NOMO-1 treated with dmso at 0.1 percent for 144 hours (cell line): ENCODE data around the gene SHISAL2A.
"Not testable (repeated sequence)": the region's sequence is repeated elsewhere in the genome, so short reads cannot be mapped to it uniquely, and the experiment has no call there.

Source experiments
- DNase-seq: peaks from one replicate; lab custom pipeline; 2025; ENCODE audit not compliant: unreplicated experiment; lab: John Stamatoyannopoulos, UW

Gene SHISAL2A

DNA sequence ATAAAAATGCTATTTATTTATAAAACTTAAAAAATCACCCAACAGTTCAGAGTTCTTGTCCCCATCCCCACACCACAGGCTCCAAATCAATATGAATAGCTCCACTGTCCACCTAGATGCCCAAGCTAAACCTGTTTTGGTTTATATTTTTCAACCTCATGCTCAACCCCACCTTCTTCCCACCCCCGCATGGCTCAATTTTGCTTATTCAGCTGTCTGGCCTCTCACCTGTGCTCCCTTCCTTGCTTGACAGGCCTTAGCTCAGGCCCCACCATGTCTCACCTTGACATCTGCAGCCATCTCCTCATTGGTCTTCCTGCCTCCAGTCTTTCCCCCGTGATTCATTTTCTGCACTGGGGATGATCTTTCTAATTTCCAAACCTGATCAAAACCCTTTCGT is 47.4 kb downstream of the SHISAL2A start:
- no peak for DNase-seq

DNA sequence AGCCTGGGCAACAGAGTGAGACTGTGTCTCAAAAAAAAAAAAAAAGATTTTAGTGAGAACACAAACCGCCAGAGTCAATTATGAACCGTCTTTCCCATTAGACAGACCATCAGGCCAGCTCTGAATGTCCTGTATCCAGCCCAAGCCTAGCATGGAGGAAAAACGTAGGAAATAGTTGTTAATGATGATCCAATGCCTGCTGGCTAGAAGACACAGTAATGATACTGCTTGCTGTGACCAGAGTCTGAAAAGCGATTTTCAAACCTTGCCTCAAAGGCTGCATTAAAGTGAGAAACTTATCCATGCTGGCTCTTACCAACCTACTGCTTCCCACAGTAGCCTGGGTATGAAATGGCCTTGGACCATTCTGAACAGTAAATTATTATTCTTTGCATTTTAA is 48.2 kb downstream of the SHISAL2A start:
- DNase-seq, result no peak

DNA sequence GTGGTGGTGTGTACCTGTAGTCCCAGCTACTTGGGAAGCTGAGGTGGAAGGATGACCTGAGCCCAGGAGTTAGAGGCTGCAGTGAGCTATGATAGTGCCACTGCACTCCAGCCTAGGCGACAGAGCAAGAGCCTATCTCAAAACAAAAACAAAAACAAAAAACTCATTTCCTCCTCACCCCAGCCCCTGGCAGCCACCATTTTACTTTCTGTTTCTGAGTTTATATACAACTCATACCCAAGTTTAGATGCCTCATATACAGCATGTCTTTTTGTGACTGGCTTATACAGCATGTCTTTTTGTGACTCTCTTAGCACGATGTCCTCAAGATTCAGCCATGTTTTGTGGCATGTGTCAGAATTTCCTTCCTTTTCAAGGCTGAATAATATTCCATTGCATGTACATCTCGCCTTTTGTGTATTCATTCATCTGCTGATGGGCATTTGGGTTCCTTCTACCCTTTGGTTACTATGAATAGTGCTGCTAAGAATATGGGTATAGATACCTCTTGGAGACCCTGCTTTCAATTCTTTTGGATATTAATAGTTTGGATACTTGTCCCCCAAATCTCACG is 50.5 kb downstream of the SHISAL2A start:
- DNase-seq, result no peak

DNA sequence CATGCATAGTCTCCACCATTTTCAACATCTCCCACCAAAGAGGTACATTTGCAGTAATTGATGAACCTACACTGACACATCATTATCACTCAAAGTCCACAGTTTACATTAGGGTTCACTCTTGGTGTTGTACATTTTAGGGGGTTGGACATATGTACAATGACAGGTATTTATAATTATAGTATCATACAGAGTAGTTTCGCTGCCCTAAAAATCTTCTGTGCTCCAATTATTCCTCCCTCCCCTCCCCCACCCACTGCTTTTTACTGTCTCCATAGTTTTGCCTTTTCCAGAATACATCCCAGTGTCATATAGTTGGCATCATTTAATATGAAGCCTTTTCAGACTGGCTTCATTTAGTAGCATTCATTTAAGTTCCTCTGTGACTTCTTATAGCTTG is 51.6 kb downstream of the SHISAL2A start:
- DNase-seq, result no peak

DNA sequence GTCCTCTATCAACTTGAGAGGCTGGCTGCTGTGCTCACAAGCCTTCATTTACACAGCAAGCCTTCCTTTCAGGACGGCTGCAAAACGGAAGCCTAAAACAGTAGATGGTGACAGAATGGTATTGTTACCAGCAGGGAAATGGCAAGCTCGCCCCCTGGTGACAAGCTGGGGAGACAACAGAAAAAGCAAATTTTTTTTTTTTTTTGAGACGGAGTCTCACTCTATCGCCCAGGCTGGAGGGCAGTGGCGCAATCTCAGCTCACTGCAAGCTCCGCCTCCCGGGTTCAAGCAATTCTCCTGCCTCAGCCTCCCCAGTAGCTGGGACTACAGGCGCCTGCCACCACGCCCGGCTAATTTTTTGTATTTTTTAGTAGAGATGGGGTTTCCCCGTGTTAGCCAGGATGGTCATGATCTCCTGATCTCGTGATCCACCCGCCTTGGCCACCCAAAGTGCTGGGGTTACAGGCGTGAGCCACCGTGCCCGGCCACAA is 53.3 kb downstream of the SHISAL2A start:
- peak; percentile 73 for DNase-seq

DNA sequence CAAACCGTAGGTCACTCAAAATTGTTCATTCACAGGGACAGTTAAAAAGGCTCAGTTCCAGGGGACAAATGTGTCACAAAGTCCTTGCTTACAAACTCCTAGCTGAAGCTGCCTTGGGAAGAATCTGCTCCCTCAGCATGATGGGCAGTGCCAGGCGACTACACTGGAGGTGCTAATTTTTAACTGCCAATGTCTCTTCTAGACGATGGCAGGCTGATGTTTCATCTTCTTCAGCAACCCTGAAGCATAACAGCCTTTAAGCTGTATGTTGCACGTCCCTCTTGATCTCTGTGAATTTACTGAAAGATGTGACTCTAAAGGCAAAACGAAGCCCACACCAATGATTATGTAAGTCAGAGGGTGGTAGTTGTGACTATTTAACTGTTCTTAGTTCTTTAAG is 53.9 kb downstream of the SHISAL2A start:
- no peak for DNase-seq

DNA sequence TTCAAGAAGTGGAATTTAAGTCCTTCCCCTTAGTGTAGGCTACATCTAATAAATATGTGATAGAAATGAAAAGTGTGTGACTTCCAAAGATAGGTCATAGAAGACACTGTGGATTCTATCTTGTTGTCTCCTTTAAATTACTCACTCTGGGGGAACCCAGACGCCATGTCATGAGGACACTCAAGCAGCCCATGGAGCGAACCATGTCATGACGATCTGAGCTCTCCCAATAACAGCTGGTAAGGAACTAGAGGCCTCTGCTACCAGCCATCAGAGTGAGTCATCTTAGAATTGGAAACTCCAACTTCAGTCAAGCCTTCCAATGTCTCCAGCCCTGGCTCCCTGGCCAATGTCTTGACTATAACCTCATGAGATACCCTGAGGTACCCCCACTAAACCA is 58.9 kb downstream of the SHISAL2A start:
- DNase-seq, result no peak

DNA sequence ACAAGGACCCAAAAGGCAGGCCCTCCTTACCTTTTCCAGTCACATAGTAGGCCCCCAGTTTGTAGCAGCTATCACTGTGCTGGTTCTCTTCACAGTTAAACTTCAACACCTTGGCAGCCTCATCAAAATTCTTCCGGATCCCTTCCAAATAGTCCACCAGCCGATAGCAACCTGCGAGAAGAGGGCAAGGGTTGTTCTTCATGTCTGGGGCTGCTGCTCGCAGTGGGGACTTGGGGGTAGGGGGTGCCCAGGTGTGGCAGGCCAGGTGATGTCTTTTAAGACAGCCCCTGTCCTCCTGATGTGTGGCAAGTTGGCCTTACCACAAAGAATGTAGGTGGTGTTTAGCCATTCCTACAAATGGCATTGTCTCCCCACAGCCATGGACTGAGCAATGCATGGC is 59.7 kb downstream of the SHISAL2A start:
- no peak for DNase-seq

DNA sequence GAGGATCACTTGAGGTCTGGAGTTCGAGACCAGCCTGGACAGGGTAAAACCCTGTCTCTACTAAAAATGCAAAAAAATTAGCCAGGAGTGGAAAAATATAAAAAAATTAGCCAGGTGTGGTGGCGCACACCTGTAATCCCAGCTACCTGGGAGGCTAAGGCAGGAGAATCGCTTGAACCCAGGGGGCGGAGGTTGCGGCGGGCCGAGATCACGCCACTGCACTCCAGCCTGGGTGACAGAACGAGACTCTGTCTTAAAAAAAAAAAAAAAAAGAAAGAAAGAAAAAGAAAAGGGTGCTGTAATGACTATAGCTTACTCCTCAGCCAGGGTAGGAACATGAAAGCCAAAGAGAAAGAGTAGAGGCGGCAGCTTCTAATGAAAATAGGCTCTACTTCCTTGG is 60.4 kb downstream of the SHISAL2A start:
- DNase-seq, result not testable (repeated sequence)

DNA sequence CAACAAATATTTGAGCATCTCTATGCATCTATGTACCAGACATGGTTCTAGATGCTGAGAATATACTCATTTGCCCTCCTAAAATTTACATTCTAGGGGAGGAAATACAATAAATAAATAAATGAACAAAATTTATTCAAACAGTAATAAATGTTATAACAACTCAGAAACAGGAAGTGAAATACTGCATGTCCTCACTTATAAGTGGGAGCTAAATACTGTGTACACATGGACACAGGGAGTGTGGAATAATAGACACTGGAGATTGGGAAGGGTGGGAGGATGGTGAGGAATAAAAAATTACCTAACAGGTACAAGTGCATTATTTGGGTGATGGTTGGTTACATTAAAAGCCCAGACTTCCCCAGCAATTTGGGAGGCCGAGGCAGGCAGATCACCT is 60.9 kb downstream of the SHISAL2A start:
- no peak for DNase-seq

DNA sequence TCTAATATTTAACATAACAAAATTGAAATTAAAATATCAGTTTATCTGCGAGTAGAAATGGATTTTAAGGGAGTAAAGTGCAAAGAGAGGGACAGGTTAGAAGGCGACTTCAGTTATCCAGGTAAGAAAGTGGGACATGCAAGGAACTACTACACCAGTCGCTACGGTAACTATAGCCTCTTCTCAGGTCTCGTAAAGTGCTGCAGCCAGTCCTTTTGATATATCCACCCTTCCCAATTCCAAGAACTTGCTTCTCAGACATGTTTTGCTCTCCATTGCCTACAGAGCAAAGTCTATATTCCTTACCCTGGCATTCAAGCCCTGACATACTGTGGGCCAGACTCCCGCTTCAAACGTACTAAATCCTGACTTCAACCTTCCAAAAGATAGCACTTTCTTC is 62.7 kb downstream of the SHISAL2A start:
- no peak for DNase-seq

DNA sequence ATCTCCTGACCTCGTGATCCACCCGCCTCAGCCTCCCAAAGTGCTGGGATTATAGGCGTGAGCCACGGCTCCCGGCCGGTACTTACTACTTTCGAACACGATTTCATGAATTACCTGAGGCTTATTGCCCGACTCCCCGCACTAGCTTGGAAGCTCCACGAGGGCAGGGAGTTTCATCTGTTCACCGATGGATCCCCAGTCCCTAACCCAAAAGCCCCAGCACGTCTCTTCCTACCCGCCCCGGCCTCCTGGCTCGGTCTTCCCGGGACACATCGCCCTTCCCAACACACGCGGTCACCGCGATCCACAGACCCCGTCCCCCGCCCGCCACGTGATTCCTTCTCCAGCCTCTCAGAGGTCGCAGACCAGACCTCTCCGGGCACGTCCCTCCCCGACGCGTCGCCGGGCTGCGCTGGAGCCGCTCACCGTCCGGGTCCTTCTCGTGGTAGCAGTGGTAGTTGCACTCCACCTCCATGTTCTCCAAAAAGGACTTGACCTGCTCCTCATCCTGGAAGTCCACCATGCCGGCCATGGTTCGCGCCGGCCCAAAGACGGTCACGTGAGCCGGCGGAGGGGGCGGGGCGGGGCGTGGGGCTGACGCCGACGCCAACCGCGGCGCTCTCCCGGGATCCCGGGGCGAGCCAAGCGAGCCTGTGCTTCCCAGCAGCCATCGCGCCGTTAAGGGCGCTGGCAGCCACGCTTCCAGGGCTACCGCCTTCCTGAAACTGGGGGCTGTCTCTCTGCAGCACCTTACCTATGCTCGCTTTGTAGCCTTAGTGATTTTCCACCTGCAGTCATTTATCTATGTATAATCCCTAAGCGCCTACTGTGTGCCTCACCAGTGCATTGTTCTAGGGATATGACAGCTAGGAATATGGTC is 65.1 kb downstream of the SHISAL2A start, which contains the start of gene COA7:
Gene COA7, minus strand, starts transcription at position 553 of the 880 bp plus-strand sequence. Its CDS starts 21 bp downstream, at position 532.
- peak; percentile 68 for DNase-seq

DNA sequence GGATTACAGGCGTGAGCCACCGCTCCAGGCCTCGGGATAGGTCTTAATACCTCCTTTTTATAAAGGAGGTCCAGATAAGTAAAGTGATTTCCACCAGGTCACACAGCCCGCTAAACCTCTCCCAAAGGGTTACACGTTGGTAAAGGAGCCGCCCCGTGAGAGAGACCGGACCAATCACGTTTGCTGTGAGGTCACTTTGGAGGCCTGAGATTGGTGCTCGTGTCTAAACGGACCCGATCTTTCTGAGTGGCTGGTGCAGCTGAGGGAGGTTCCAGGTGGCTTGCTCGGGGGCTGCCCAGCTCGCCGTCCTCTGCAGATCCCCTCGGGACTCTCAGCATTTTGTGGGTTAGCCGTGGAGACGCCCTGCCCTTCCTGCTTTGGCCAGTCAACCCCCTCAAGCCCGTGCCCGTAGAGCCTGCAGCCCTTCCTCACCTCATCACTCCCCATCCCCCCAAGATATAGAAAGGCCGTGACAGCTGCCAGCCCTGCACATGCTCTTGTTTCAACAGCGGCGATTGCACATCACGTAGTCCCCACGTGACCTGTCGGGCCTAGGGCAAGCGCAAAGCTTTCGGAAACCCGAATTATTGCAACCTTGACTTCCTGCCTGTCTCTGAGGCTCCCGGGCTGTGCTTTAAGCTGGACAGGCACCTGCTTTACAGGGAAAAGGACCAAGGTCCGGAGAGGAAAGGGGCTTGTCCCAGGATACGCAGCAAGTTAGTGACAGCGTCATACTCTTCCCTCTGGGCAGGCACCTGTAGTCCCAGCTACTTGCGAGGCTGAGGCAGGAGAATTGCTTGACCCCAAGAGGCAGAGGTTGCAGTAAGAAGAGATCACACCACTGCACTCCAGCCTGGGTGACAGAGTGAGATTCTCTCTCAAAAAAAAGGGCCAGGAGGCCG is 70.2 kb downstream of the SHISAL2A start:
- peak; percentile 97 for DNase-seq

DNA sequence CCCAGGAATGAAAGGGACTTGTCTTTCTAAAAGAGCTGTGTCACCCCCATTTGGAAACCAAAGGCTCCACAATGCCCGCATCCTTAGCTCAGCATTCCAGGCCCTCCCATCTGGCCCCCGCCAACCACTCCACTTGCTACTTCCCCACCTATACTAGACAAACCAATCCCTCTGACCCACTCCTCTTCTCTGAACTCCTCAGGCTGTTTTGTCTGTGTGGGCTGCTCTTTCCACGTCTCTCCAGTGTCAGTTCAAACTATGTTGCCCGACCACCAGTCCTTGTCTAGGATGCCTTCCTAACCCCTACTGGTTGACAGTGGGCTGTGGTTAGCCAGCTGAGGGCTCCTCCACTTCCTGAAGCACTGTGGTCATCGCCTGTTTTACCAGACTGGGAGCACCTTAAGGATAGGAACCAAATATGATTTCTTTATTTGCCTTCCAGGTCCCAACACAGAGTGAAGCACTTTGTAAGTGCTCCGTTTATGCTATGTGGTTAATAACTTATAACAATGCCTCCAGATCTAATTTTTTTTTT is 73.2 kb downstream of the SHISAL2A start:
- peak; percentile 4 for DNase-seq
